ENCODE data around the gene CCR9.

CCR9 gene

GRCh38 chr3:45885979-45886705 lies at the start of gene CCR9:
Gene CCR9, plus strand, starts transcription at chr3:45886543. Its CDS starts 8,391 bp downstream, at chr3:45894934.
- TF ChIP-seq ZFX (IDR thresholded peaks at IDR 0.05; ENCODE audit: borderline replicate concordance) (no peak), CTCF (IDR thresholded peaks at IDR 0.05) (no peak)
- no peak within 1 kb of the TSS for H3K27ac ChIP-seq

GRCh38 chr3:45838466-45838865 lies 47.9 kb upstream of the CCR9 start:
- no peak for TF ChIP-seq ZFX (IDR thresholded peaks at IDR 0.05; ENCODE audit: borderline replicate concordance)
- TF ChIP-seq CTCF (IDR thresholded peaks at IDR 0.05): no peak
- H3K27ac ChIP-seq: no peak overlapping the region

- TF ChIP-seq ZFX (IDR thresholded peaks at IDR 0.05; ENCODE audit: borderline replicate concordance) (no peak), CTCF (IDR thresholded peaks at IDR 0.05) (no peak)
- H3K27ac ChIP-seq: no peak overlapping the region
These were observed 45.0 kb upstream of the CCR9 start for GRCh38 chr3:45841420-45841756.

- TF ChIP-seq ZFX (IDR thresholded peaks at IDR 0.05; ENCODE audit: borderline replicate concordance) (no peak), CTCF (IDR thresholded peaks at IDR 0.05) (no peak)
These were observed 44.4 kb upstream of the CCR9 start, which contains the start of gene LZTFL1 for GRCh38 chr3:45841757-45842491. Gene LZTFL1, minus strand, starts transcription at chr3:45842119. Its CDS starts 128 bp downstream, at chr3:45841991.

GRCh38 chr3:45842851-45843625 lies 43.3 kb upstream of the CCR9 start:
- TF ChIP-seq CTCF (IDR thresholded peaks at IDR 0.05) (no peak), ZFX (IDR thresholded peaks at IDR 0.05; ENCODE audit: borderline replicate concordance) (no peak)
- no peak overlapping the region for H3K27ac ChIP-seq

More at GRCh38 chr3:45841757-45842491, 44.4 kb upstream of the CCR9 start, which contains the start of gene LZTFL1:
- no peak within 1 kb of the TSS for H3K27ac ChIP-seq

GRCh38 chr3:45844616-45845015 lies 41.7 kb upstream of the CCR9 start:
- H3K27ac ChIP-seq: no peak overlapping the region
- TF ChIP-seq ZFX (IDR thresholded peaks at IDR 0.05; ENCODE audit: borderline replicate concordance) (no peak), CTCF (IDR thresholded peaks at IDR 0.05) (no peak)
